NCI-H2081 (cell line): ENCODE results near the gene RELB.

Experiments
- DNase-seq, 2 experiments: peaks; one replicate each; lab custom pipeline; 2025; lab: John Stamatoyannopoulos, UW

Gene RELB

DNA sequence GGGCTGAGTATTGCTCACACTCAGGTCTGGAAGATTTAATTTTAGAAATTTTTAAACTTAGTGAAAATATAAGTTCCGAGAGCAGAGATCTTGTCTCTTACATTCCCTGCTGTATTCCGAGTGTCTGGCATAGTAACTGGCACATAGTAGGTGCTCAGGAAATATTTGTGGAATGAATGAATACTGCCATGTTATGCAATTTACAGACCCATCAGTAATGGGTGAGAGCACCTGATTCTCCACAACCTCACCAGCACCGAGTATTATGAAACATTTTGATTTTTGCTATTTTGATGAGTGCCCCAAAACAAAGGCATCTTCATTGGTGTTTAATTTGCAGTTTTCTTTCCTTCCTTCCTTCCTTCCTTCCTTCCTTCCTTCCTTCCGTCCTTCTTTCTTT is 21.8 kb downstream of the RELB start:
- DNase-seq = no peak

DNA sequence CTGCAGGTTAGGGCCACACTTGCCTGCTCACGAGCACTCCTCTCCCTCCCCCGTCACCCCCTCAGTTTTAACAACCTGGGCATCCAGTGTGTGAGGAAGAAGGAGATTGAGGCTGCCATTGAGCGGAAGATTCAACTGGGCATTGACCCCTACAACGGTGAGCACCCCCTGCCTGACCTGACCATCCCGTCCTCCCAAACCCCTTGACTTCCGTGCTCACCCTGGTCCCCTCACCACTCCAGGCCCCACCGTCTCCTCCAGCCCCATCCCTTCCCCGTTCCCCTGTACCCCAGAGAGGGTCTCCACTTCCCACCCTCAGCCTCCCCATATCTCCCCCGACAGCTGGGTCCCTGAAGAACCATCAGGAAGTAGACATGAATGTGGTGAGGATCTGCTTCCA is 24.0 kb downstream of the RELB start:
- no peak for DNase-seq

DNA sequence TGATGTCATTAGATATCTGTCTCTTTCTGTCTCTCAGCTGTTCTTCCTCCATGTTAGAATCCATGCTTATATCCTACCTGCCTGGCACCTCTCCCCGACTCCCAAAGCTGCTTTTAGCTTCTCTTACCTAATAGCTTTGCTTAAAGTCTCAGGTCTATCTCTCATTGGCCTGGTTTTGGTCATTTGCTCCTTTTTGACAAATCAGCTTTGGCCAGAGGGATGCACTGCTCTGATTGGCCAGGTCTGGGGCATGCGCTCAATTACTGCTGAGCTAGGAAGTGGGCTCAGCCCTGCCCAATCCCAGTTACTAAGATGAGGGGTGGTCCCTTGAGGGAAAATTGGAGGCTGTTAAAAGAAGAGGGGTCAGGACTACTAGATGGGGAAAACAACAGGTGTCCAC is 26.1 kb downstream of the RELB start:
- no peak for DNase-seq

DNA sequence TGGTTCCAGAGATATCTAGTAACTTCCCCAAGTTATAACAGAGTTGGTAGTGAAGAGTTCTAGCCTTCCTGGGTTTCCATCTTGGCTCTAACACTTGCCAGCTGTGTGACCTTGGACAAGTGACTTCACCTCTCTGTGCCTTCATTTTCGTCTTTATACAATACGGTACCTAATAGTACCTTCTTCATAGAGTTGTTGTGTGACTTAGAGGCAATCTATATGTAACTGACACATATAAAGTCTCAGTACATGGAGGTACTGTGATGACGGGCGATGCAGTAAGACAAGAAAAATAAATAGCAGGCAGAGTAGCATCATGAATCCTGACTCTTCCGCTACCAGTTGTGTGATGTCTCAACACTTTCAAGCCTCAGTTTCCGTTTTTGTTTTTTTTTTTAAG is 29.6 kb downstream of the RELB start:
- no peak for DNase-seq

DNA sequence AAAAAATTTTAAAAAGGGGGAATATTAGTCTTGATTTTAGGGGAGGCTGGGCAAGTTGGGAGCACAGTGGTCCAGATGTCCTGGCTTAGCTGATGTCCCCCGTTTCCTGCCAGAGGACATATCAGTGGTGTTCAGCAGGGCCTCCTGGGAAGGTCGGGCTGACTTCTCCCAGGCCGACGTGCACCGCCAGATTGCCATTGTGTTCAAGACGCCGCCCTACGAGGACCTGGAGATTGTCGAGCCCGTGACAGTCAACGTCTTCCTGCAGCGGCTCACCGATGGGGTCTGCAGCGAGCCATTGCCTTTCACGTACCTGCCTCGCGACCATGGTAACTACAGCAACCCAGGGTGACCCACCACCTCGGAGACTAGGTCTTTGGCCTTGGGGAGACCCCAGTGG is 31.2 kb downstream of the RELB start:
- no peak for DNase-seq

DNA sequence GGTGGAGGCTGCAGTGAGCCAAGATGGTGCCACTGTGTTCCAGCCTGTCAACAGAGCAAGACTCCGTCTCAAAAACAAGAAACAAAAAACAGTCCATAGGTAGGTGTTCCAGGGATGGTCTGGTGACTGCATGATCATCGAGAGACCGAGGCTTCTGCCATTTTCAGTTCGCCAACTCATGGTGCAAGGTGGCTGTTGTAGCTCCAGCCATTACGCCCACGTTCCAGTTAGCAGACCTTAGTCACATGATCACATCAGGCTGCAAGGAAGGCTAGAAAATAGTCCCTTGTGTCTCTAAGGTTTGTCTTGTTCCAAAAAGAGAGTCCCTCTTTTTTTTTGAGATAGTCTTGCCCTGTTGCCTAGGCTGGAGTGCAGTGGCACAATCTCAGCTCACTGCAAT is 34.5 kb downstream of the RELB start:
- DNase-seq = no peak

DNA sequence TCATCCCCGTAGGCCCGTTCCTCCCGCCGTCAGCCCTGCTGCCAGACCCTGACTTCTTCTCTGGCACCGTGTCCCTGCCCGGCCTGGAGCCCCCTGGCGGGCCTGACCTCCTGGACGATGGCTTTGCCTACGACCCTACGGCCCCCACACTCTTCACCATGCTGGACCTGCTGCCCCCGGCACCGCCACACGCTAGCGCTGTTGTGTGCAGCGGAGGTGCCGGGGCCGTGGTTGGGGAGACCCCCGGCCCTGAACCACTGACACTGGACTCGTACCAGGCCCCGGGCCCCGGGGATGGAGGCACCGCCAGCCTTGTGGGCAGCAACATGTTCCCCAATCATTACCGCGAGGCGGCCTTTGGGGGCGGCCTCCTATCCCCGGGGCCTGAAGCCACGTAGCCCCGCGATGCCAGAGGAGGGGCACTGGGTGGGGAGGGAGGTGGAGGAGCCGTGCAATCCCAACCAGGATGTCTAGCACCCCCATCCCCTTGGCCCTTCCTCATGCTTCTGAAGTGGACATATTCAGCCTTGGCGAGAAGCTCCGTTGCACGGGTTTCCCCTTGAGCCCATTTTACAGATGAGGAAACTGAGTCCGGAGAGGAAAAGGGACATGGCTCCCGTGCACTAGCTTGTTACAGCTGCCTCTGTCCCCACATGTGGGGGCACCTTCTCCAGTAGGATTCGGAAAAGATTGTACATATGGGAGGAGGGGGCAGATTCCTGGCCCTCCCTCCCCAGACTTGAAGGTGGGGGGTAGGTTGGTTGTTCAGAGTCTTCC is 36.3 kb downstream of the RELB start:
- DNase-seq = no peak

DNA sequence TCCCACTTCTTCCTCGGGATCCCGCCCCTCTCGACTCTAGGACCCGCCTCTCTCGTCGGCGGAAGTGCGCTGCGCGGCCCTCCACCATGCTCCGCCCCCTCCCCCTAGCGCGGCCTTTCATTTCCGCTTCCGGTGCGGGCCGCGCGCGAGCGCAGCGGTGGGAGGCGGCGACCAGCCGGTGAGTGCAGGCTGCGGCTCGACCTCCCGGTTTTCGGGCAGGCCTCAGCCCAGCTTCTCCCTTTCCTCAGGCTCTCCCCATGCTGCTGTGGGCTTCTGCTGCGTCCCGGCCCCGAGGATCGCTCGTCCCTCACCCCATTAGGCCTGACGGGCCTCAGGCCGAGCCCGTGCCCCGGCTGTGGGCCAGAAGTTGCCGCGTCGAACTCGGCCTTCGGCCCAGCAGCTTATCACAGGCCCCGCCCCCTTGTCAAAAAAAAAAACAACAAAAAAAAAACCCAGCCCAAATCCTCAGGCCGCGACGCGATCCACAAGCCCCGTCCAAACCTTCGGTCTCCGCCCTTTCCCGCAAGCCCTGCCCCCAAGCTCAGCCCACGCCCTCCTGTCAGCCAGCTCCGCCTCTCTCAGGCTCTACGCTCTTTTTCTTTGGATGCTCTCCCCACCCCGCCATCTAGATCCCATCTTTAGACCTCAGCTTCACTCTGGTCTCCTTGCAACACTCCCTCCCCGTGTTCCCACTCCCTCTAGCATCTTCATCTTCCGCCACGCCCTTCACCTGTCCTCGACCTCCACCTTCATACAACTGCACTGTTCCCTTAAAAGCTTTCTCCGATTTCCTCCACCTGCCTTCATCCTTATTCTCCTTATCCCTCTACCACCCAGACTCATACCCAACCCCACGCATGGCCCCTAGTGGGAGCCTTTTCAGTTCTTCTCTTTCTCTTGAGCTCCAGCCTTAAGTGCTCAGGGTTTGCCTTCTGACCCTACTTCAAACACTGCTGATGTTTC is 37.9 kb downstream of the RELB start, which contains the start of gene CLASRP:
TSS of gene CLASRP (plus strand) at position 115 of the 963 bp plus-strand sequence. CDS start 1,168 bp downstream, outside the sequence.
- DNase-seq = peak; percentile 81 to 89

DNA sequence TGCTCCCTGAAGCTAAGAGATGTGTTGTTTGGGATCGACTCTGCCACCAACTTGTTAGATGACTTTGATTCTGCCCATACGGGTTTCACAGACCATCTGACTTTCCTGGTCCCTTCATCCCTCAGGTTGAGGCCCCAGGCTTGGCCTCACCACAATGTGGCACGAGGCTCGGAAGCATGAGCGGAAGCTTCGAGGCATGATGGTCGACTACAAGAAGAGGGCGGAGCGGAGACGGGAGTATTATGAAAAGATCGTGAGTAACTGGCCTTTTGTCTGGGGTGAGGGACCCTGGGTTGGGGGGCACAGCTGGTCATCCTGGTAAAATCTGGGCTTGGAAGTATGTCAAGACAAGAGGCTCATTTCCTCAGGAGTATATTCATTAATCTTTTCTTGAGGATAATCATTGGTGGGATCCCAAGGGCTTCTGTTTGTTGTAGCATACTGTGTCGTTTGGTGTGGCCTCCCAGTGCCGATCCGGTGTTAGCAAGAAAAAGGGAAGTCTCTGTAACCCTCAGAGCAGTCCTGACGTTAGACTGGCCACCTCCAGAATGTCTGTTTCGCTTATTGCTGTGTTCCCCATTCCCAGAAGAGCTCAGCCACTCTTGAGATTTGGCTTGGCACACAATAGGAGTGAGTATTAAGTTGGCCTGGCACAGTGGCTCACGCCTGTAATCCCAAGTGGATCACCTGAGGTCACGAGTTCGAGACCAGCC is 39.0 kb downstream of the RELB start:
- no peak for DNase-seq

DNA sequence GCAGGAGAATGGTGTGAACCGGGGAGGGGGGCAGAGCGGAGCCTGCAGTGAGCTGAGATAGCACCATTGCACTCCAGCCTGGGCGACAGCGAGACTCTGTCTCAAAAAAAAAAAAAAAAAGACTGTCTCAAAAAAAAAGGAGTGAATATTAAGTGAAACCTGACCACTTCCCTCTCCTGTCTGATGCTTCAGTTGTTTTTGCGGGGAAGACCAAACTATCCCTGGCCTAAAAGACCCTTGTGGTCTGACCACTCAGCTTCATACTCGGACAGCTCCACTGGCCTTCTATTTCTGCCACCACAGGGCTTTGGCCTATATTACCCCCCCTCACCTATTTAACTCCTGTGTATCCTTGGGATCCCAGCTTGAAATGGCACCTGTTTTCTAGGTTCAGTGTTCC is 39.9 kb downstream of the RELB start:
- no peak for DNase-seq

DNA sequence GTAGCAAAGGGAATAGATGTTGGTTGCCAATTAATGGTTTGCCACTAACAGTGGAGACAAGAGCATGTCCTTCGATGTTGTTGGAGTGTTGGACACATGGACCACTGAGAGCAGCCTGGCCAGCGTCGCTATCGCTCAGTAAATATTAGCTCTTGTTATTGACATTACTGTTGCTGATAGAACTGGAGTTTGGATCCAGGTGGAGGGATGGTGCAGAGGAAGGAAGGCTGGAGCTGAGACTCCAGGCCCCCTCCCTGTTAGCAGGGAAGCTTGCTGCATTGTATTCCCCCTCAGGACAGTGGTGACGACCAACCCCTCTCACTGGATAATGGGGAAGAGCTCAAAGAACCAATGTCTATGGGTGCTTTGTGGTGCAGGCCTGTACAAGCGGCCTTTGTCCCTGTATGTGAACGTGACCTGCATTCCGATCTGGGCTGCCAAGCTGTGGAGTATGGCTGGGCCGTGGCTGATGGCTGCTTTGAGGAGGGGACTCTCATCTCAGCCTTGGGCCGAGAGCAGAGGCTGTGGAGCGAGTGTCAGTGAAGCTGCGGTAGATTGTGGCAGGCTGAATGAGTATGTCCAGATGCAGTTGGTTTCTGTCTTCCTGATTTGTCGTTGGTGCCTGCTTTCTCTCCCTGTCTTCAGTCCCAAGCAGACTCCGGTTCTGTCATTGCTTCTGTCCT is 44.5 kb downstream of the RELB start:
- no peak for DNase-seq

DNA sequence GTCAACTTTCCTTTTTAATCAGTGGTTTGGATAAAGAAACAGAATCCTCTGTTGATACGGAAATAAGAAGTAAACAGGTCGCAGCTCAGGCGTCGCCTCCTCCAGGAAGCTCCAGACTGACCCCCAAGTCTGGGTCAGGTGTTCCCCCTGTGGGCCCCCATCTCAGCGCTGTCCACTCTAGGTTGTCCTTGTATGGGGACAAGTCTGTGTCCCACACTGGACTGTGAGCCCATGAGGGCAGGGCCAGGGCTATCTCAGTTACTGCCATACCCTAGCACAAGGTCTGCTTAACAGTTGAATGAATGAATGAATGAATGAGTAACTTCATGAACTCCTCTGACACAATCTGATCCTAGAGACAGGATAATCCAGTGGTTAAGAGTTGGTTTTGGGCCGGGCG is 45.1 kb downstream of the RELB start:
- DNase-seq = no peak

DNA sequence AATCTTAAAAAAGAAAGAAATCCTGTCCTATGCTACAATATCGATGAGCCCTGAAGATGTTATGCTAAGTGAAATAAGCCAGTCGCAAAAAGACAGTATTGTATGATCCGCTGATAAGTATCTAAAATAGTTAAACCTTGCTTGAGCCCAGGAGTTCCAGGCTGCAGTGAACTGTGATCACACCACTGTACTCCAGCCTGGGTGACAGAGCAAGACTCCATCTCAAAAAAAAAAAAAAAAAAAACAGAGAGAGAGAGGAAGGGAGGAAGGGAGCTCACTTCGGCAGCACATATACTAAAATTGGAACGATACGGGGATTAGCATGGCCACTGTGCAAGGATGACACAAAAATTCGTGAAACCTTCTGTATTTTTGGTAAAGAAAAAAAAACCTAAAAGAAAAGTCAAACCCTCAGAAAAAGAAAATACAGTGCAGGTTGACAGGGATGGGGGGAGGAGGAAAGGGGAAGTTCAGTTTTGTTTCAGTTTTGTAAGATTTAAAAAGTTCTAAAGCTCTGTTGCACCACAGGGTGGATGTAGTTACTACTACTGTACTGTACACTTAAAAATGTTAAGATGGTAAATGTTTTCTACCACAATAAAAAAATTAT is 46.0 kb downstream of the RELB start:
- no peak for DNase-seq

DNA sequence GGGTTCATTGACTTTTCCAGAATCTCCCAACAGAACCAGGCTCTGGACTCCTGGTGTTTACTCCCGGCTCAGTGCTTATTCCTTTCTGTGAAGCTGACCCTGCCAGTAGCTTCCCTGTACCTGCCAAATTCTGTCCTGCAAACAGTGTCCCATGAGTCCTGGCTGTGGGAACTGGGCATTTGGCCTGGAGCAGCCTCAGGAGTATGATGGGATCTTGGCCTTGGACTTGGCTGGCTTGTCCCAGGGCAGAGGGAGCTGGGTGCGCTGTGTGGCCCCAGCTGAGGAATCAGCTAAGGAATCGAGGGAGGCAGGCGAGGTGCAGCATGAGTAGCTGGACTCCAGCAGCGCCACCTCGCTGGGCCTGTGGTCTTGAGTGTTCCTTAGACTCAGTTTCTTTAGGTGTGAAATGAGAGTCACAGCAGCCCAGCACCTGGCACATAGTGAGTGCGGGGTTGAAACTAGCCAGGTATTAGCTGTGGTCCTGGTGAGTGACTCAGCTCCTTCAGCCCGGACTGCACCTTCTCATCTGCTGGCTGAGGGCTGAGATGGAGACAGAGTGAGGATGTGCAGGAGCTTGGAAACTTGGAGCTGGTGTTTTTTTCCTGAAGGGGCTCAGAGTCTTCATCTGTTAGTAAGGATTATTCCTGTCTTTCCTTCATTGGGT is 47.9 kb downstream of the RELB start:
- DNase-seq = no peak

DNA sequence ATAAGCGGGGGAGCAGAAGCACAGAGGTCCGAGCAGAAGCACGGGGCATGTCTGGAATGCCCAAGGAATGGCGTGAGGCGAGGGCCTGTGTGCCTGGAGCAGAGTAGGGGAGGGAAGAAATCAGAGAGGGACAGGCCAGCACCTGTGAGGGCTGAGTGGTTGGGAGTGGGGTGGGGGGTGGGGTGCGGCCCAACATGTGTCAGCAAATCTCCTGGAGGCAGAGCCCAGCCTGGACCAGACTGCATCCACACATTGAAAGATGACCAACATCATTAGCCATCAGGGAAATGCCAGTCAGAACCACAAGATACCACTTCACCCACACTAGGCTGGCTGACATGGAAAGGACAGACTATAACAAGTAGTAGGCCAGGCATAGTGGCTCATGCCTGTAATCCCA is 48.8 kb downstream of the RELB start:
- DNase-seq = no peak

DNA sequence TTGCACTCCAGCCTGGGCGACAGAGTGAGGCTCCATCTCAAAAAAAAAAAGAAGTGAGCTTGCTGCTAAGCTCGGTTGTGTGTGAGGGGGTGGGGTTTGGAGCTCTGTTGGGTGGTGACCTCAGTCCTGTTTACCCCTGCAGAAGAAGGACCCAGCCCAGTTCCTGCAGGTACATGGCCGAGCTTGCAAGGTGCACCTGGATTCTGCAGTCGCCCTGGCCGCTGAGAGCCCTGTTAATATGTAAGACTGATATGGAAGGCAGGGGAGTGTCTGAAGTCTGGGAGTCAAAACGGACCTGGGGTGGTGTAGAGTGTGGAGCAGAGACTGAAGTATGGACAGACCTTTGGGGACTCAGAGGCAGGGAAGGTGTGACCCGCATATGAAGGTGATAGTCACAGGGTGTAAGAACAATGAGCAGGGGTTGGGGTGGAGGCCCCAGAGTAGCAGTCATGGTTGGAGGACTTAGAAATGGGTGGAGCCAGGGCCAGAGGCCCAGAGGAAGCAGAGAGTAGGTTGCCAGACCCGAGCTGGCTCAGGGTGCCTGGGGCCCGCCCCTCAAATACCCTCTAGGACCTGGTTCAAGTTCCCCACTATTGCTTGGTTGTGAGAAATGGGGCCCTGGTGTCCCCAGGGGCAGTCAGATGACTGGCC is 50.8 kb downstream of the RELB start:
- DNase-seq = no peak

DNA sequence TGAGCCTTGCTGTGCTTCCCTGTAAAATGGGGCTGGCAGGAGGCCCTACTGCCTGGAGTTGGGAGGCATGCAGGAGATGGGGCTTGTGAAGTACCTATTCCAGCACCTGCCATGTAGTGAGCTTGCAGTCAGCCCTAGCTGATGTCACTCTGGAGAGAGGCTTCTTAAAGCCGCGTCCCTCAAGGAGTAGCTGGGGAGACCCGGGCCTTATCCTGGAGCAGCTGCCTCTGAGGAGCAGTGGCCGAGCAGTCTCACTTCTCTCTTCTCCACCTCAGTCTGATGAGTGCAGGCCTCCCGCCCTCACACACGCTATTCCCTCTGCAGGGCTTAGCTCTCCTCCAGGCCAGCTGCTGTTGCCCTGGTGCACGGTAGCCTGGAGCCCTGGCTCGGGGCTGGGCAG is 55.6 kb downstream of the RELB start:
- no peak for DNase-seq

DNA sequence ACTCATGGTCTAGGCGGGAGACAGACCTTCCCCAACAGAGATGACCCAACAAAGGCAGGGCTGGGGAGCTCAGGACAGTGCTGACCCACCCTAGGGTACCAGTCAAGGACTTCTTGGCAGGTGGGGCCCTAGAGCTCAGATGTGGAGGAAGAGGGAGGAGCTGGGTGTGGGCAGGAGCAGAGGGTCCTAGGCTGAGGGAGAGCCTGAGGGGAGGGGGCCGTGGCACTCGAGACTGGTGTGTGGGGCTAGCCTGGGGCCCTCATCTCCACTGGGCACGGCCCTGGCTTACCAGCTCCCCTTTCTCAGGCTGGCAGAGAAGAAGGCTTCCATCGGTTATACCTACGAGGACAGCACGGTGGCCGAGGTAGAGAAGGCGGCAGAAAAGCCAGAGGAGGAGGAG is 56.2 kb downstream of the RELB start:
- no peak for DNase-seq

DNA sequence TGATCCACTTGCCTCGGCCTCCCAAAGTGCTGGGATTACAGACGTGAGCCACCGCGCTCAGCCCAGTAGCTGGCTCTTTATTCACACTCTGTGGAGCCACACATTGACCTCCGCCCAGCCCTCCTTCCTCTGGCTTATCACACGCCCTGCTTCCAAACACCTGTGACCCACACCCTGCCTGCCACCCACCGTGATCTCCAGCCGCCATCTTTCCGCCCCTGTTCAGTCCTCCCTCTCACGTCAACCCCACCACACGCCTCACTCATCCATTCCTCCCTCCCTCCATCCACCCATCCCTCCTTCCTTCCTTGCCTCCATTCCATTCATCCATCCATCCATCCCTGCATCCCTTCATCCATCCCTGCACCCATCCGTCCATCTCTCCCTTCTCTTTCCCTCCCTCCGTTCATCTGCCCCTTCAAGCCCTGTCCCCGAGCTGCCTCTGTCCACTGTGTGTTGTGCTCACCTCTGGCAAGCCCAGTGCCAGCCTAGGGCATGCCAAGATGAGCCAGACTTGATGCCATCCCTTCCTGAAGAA is 57.4 kb downstream of the RELB start:
- DNase-seq = no peak
